Mesenchymal stem cell (in vitro differentiated cells and primary cell): ENCODE results near the gene CHMP4B.

Experiments used
- DNase-seq: peaks from one replicate; pipeline ENCODE4 v3.0.0-alpha.2; 2013
- H2AFZ ChIP-seq: one replicate; pipeline ENCODE4 v1.6.1; 2013; ENCODE audit warnings: low read depth, mild to moderate bottlenecking, control low read depth, inconsistent platforms, low read length, moderate library complexity
- H2AK5ac ChIP-seq: 2 replicates; pipeline ENCODE4 v1.6.1; 2013; ENCODE audit warnings: low read length, moderate library complexity, mild to moderate bottlenecking, inconsistent platforms; ENCODE audit not compliant: severe bottlenecking
- H2BK120ac ChIP-seq: one replicate; pipeline ENCODE4 v1.6.1; 2013; ENCODE audit warnings: low read depth, mild to moderate bottlenecking, inconsistent platforms, low read length, moderate library complexity
- H2BK12ac ChIP-seq, 2 experiments: one replicate each; pipeline ENCODE4 v1.6.1; 2013; ENCODE audit warnings: inconsistent platforms in 2 of 2, low read length in 2 of 2, mild to moderate bottlenecking in 2 of 2, moderate library complexity in 2 of 2, control low read depth in 1 of 2
- H2BK15ac ChIP-seq: one replicate; pipeline ENCODE4 v1.6.1; 2013; ENCODE audit warnings: mild to moderate bottlenecking, low read depth, inconsistent platforms; ENCODE audit not compliant: poor library complexity, severe bottlenecking
- H2BK5ac ChIP-seq: 2 replicates; pipeline ENCODE4 v1.6.1; 2013; ENCODE audit warnings: low read depth, mild to moderate bottlenecking, low read length, control low read depth, inconsistent platforms; ENCODE audit not compliant: poor library complexity, severe bottlenecking
- H3K14ac ChIP-seq, 2 experiments: one replicate each; pipeline ENCODE4 v1.6.1; 2013; ENCODE audit warnings: inconsistent platforms in 2 of 2, low read length in 2 of 2, control low read depth in 1 of 2, mild to moderate bottlenecking in 1 of 2, moderate library complexity in 1 of 2
- H3K18ac ChIP-seq, 2 experiments: one replicate each; pipeline ENCODE4 v1.6.1; 2013; ENCODE audit warnings: inconsistent platforms in 2 of 2, low read length in 2 of 2, control low read depth in 1 of 2, low read depth in 1 of 2, mild to moderate bottlenecking in 1 of 2
- H3K23ac ChIP-seq, 2 experiments: one replicate each; pipeline ENCODE4 v1.6.1; 2013; ENCODE audit warnings: inconsistent platforms in 2 of 2, low read length in 2 of 2, mild to moderate bottlenecking in 2 of 2, moderate library complexity in 2 of 2, control low read depth in 1 of 2
- H3K27ac ChIP-seq: 2 replicates; pipeline ENCODE4 v1.5.1; 2013; ENCODE audit warnings: mild to moderate bottlenecking, moderate library complexity, low read length, control low read depth, inconsistent platforms; ENCODE audit not compliant: poor library complexity, severe bottlenecking
- H3K27me3 ChIP-seq, 2 experiments: 2 replicates each; pipeline versions ENCODE4 v1.6.1 to v1.7.0; 2013; ENCODE audit warnings: low read length in 2 of 2, mild to moderate bottlenecking in 2 of 2, moderate library complexity in 2 of 2, control low read depth in 1 of 2, inconsistent platforms in 1 of 2; ENCODE audit not compliant: control insufficient read depth in 1 of 2, insufficient read depth in 1 of 2
- H3K36me3 ChIP-seq, 2 experiments: 2 replicates each; pipeline versions ENCODE4 v1.6.1 to v1.7.0; 2013; ENCODE audit warnings: low read length in 2 of 2, control low read depth in 1 of 2, inconsistent platforms in 1 of 2, low read depth in 1 of 2, mild to moderate bottlenecking in 1 of 2; ENCODE audit not compliant: insufficient read depth in 2 of 2, control insufficient read depth in 1 of 2
- H3K4ac ChIP-seq, 2 experiments: one replicate each; pipeline ENCODE4 v1.6.1; 2013; ENCODE audit warnings: inconsistent platforms in 2 of 2, low read length in 2 of 2, mild to moderate bottlenecking in 2 of 2, moderate library complexity in 2 of 2, control low read depth in 1 of 2, low read depth in 1 of 2
- H3K4me1 ChIP-seq: 2 replicates; pipeline ENCODE4 v1.6.1; 2013; ENCODE audit warnings: low read depth, low read length, control low read depth; ENCODE audit not compliant: control insufficient read depth, insufficient read depth
- H3K4me2 ChIP-seq: 2 replicates; pipeline ENCODE4 v1.6.1; 2013; ENCODE audit warnings: low read length, mild to moderate bottlenecking, inconsistent platforms; ENCODE audit not compliant: poor library complexity, severe bottlenecking
- H3K4me3 ChIP-seq, 2 experiments: 2 replicates each; pipeline versions ENCODE4 v1.5.1 to v1.7.0; 2013; ENCODE audit warnings: low read length in 2 of 2, mild to moderate bottlenecking in 2 of 2, control low read depth in 1 of 2, low read depth in 1 of 2; ENCODE audit not compliant: insufficient read depth in 1 of 2
- H3K79me1 ChIP-seq: replicated peaks from 2 replicates; pipeline ENCODE4 v1.6.1; 2013; ENCODE audit warnings: mild to moderate bottlenecking, control low read depth, low read length, inconsistent platforms; ENCODE audit not compliant: poor library complexity, severe bottlenecking
- H3K9ac ChIP-seq: 2 replicates; pipeline ENCODE4 v1.7.0; 2013; ENCODE audit warnings: mild to moderate bottlenecking, low read length, moderate library complexity
- H3K9me3 ChIP-seq: 2 replicates; pipeline ENCODE4 v1.7.0; 2013; ENCODE audit warnings: mild to moderate bottlenecking, low read length; ENCODE audit not compliant: control insufficient read depth
- H4K8ac ChIP-seq: one replicate; pipeline ENCODE4 v1.6.1; 2013; ENCODE audit warnings: inconsistent platforms, mild to moderate bottlenecking, low read length, moderate library complexity
- H4K91ac ChIP-seq: one replicate; pipeline ENCODE4 v1.6.1; 2013; ENCODE audit warnings: mild to moderate bottlenecking, low read length, inconsistent platforms
- WGBS: methylation state at CpG from one replicate; pipeline ENCODE4 v1.1.7; 2013; ENCODE audit warnings: mixed read lengths; 5-methylcytosine and 5-hydroxymethylcytosine counted together

CHMP4B gene

GRCh38 chr20:33771938-33772337, 39.2 kb upstream of the CHMP4B start:
- Histone ChIP-seq H3K14ac (no peak overlapping the region), H2BK5ac (no peak overlapping the region), H2BK12ac (no peak overlapping the region), H2BK15ac (no peak overlapping the region), H2AK5ac (no peak overlapping the region), H4K8ac (no peak overlapping the region), H3K23ac (no peak overlapping the region), H3K27me3 (no peaks in the 10 kb centered on the region), H3K4me2 (no peak overlapping the region), H4K91ac (no peak overlapping the region), H3K79me1 (no peaks in the 10 kb centered on the region), H3K4ac (no peak overlapping the region), H3K27ac (no peak overlapping the region), H3K18ac (no peak overlapping the region), H3K9ac (no peak overlapping the region), H3K4me3 (no peak overlapping the region), H2BK120ac (no peak overlapping the region), H2AFZ (no peak overlapping the region), H3K36me3 (peaks cover 7 to 29% of the 10 kb centered on the region in 2 experiments), H3K4me1 (no peaks in the 10 kb centered on the region), H3K9me3 (no peaks in the 10 kb centered on the region)
- 94% methylated on average over 2 of the region's 5 CpGs for whole genome bisulfite sequencing
- no peak for DNase-seq

- WGBS = 96% methylated on average over 3 of the region's 3 CpGs
- no peak overlapping the region for H3K23ac ChIP-seq
- no peak overlapping the region for H2BK15ac ChIP-seq
- H3K27me3 ChIP-seq = no peaks in the 10 kb centered on the region
- no peak overlapping the region for H2BK5ac ChIP-seq
- no peak overlapping the region for H4K8ac ChIP-seq
- H3K36me3 ChIP-seq = peaks cover 5 to 26% of the 10 kb centered on the region in 2 experiments
- H2BK120ac ChIP-seq = no peak overlapping the region
- H3K27ac ChIP-seq = no peak overlapping the region
- no peak overlapping the region for H3K18ac ChIP-seq
- H3K4me3 ChIP-seq = no peak overlapping the region
- no peak overlapping the region for H2AFZ ChIP-seq
- no peak overlapping the region for H3K14ac ChIP-seq
- no peak overlapping the region for H3K9ac ChIP-seq
- H3K79me1 ChIP-seq = no peaks in the 10 kb centered on the region
- H2AK5ac ChIP-seq = no peak overlapping the region
- H3K4me2 ChIP-seq = no peak overlapping the region
- H3K4ac ChIP-seq = no peak overlapping the region
- H2BK12ac ChIP-seq = no peak overlapping the region
- no peak overlapping the region for H4K91ac ChIP-seq
- no peaks in the 10 kb centered on the region for H3K4me1 ChIP-seq
- DNase-seq = no peak
- no peaks in the 10 kb centered on the region for H3K9me3 ChIP-seq
Measured at GRCh38 chr20:33772439-33772838, 38.7 kb upstream of the CHMP4B start.

GRCh38 chr20:33773412-33774089, 37.6 kb upstream of the CHMP4B start:
- Histone ChIP-seq H2BK15ac (no peak overlapping the region), H3K4ac (no peak overlapping the region), H3K4me3 (no peak overlapping the region), H2AK5ac (no peak overlapping the region), H3K79me1 (no peaks in the 10 kb centered on the region), H3K27me3 (no peaks in the 10 kb centered on the region), H3K18ac (no peak overlapping the region), H3K36me3 (peaks cover 5 to 21% of the 10 kb centered on the region in 2 experiments), H3K9ac (no peak overlapping the region), H2AFZ (no peak overlapping the region), H3K4me1 (peaks cover 2% of the 10 kb centered on the region), H2BK12ac (no peak overlapping the region), H3K23ac (no peak overlapping the region), H3K9me3 (no peaks in the 10 kb centered on the region), H2BK120ac (no peak overlapping the region), H3K4me2 (no peak overlapping the region), H3K14ac (no peak overlapping the region), H4K8ac (no peak overlapping the region), H4K91ac (no peak overlapping the region), H3K27ac (no peak overlapping the region), H2BK5ac (no peak overlapping the region)
- DNase-seq = no peak
- WGBS = 90% methylated on average over 2 of the region's 2 CpGs

GRCh38 chr20:33777816-33778215, 33.3 kb upstream of the CHMP4B start:
- no peak overlapping the region for H3K4me3 ChIP-seq
- no peak overlapping the region for H2BK120ac ChIP-seq
- no peak overlapping the region for H4K8ac ChIP-seq
- no peak overlapping the region for H3K14ac ChIP-seq
- H3K4me2 ChIP-seq = no peak overlapping the region
- H3K27ac ChIP-seq = no peak overlapping the region
- no peak overlapping the region for H2BK5ac ChIP-seq
- H2BK12ac ChIP-seq = no peak overlapping the region
- no peaks in the 10 kb centered on the region for H3K27me3 ChIP-seq
- H2BK15ac ChIP-seq = no peak overlapping the region
- H3K79me1 ChIP-seq = no peaks in the 10 kb centered on the region
- no peak overlapping the region for H2AK5ac ChIP-seq
- peaks cover 3% of the 10 kb centered on the region for H3K4me1 ChIP-seq
- H3K9ac ChIP-seq = no peak overlapping the region
- WGBS = 96% methylated on average over 2 of the region's 2 CpGs
- DNase-seq = no peak
- H2AFZ ChIP-seq = no peak overlapping the region
- H3K23ac ChIP-seq = no peak overlapping the region
- H3K4ac ChIP-seq = no peak overlapping the region
- peaks cover 5 to 18% of the 10 kb centered on the region in 2 experiments for H3K36me3 ChIP-seq
- H4K91ac ChIP-seq = no peak overlapping the region
- H3K9me3 ChIP-seq = no peaks in the 10 kb centered on the region
- no peak overlapping the region for H3K18ac ChIP-seq
